LNCaP clone FGC (cell line): ENCODE measurements around the gene C17orf67.

ENCODE experiments used
- DNase-seq: peaks from one replicate; pipeline ENCODE4 v3.0.0-alpha.2; 2011; ENCODE audit warnings: low read depth
- H3K4me3 ChIP-seq: 2 replicates; pipeline ENCODE4 v1.5.1; 2011; ENCODE audit warnings: mild to moderate bottlenecking, low read depth, low read length, control low read depth
- CTCF ChIP-seq: IDR thresholded peaks from 2 replicates; pipeline ENCODE4 v1.5.1; 2012; ENCODE audit warnings: mild to moderate bottlenecking; ENCODE audit not compliant: control insufficient read depth, insufficient read depth; ENCODE audit errors: extremely low read depth

Gene C17orf67

GRCh38 chr17:56870081-56870651 lies 36.4 kb upstream of the C17orf67 start:
- TF ChIP-seq CTCF: no peak
- no peak for DNase-seq
- no peak overlapping the region for H3K4me3 ChIP-seq

- no peak overlapping the region for H3K4me3 ChIP-seq
- DNase-seq: no peak
- no peak for TF ChIP-seq CTCF
Measured at GRCh38 chr17:56868716-56869115, 35.0 kb upstream of the C17orf67 start.

GRCh38 chr17:56867948-56868376 lies 34.2 kb upstream of the C17orf67 start:
- peak; percentile 81 for DNase-seq
- no peak for TF ChIP-seq CTCF

GRCh38 chr17:56866496-56866895 lies 32.8 kb upstream of the C17orf67 start:
- TF ChIP-seq CTCF: peak; percentile 47
- no peak for DNase-seq
- H3K4me3 ChIP-seq: no peak overlapping the region

More at GRCh38 chr17:56867948-56868376, 34.2 kb upstream of the C17orf67 start:
- H3K4me3 ChIP-seq: no peak overlapping the region

GRCh38 chr17:56866076-56866475 lies 32.4 kb upstream of the C17orf67 start:
- no peak for DNase-seq
- TF ChIP-seq CTCF: no peak
- no peak overlapping the region for H3K4me3 ChIP-seq

- no peak overlapping the region for H3K4me3 ChIP-seq
- TF ChIP-seq CTCF: no peak
- no peak for DNase-seq
Measured at GRCh38 chr17:56863974-56864373, 30.3 kb upstream of the C17orf67 start.

GRCh38 chr17:56861899-56862298 lies 28.2 kb upstream of the C17orf67 start:
- TF ChIP-seq CTCF: no peak
- DNase-seq: no peak
- no peak overlapping the region for H3K4me3 ChIP-seq
